ENCODE results near the gene ELL2.

DNA sequence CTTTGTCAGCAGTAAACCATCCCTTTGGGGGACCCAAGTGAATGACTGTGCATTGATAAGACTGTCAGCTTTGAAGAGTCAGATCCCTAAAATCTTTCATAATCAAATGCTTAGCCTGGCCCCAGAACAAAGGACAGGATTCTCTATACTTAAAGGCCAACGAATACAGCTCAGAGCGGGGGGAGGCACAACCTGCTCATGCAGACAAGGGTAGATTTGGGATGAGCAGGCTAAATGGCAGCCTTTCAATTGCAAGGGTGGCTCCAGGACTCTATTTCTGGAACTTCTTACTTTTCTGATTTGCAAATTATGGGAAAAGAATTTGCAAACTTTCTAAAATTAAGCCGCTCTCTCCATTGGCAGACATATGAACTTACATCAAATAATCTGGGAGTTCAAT, 66.4 kb downstream of the ELL2 start:
- TF ChIP-seq, protein P1, sequence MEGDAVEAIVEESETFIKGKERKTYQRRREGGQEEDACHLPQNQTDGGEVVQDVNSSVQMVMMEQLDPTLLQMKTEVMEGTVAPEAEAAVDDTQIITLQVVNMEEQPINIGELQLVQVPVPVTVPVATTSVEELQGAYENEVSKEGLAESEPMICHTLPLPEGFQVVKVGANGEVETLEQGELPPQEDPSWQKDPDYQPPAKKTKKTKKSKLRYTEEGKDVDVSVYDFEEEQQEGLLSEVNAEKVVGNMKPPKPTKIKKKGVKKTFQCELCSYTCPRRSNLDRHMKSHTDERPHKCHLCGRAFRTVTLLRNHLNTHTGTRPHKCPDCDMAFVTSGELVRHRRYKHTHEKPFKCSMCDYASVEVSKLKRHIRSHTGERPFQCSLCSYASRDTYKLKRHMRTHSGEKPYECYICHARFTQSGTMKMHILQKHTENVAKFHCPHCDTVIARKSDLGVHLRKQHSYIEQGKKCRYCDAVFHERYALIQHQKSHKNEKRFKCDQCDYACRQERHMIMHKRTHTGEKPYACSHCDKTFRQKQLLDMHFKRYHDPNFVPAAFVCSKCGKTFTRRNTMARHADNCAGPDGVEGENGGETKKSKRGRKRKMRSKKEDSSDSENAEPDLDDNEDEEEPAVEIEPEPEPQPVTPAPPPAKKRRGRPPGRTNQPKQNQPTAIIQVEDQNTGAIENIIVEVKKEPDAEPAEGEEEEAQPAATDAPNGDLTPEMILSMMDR (IDR thresholded peaks at IDR 0.05 in 8 of 11, conservative IDR thresholded peaks at IDR 0.05 in 3 of 11): no peak
- no peak for TF ChIP-seq POLR2AphosphoS5 (IDR thresholded peaks at IDR 0.05)
